ENCODE measurements around the gene HBD.

The HBD gene

DNA sequence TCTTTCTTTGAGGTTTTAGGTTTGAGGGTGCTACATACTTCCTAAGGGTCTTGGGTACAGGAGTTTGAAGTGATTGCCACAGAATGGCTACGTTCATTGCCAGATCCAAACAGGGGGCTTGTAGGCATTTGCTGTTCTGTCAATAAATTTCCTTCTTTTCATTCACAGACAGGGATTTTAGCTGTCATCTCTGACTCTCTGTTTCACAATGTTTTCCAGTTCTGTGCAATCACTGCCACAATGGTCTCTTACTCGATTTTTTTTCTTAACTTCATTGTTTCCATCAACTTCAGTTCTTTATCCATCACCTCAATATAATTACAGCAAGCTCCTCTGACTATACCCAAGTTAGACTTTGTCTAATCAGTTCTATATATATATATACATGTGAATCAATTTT, 6.2 kb upstream of the HBD start:
- no peak for DNase-seq (ENCODE audit: low read depth)
- TF ChIP-seq, protein P1, sequence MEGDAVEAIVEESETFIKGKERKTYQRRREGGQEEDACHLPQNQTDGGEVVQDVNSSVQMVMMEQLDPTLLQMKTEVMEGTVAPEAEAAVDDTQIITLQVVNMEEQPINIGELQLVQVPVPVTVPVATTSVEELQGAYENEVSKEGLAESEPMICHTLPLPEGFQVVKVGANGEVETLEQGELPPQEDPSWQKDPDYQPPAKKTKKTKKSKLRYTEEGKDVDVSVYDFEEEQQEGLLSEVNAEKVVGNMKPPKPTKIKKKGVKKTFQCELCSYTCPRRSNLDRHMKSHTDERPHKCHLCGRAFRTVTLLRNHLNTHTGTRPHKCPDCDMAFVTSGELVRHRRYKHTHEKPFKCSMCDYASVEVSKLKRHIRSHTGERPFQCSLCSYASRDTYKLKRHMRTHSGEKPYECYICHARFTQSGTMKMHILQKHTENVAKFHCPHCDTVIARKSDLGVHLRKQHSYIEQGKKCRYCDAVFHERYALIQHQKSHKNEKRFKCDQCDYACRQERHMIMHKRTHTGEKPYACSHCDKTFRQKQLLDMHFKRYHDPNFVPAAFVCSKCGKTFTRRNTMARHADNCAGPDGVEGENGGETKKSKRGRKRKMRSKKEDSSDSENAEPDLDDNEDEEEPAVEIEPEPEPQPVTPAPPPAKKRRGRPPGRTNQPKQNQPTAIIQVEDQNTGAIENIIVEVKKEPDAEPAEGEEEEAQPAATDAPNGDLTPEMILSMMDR (conservative IDR thresholded peaks at IDR 0.05; ENCODE audit: low read depth, low read length): no peak
- H3K4me3 ChIP-seq (ENCODE audit: low read depth, low read length): no peak overlapping the region

DNA sequence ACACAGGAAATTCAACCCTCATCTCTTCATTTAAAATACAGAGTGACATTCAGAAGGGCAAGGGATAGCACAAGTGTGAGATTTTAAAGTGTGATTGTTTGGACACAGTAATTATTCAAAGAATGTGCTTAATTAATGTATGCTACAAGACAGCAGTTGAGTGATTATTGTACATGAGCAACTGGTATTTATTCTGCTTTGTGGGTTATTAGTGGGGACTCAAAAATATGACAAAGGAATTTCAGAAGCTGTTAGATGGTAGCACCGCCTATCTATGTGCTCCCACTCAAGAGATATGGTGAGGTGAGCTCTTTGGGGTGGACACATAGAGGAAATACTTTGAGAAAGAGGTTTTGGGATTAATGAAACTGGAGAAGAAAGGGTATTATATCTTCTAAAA, 5.8 kb upstream of the HBD start:
- no peak for DNase-seq (ENCODE audit: low read depth)
- TF ChIP-seq, protein P1 (conservative IDR thresholded peaks at IDR 0.05; ENCODE audit: low read depth, low read length): no peak
- no peak overlapping the region for H3K4me3 ChIP-seq (ENCODE audit: low read depth, low read length)

DNA sequence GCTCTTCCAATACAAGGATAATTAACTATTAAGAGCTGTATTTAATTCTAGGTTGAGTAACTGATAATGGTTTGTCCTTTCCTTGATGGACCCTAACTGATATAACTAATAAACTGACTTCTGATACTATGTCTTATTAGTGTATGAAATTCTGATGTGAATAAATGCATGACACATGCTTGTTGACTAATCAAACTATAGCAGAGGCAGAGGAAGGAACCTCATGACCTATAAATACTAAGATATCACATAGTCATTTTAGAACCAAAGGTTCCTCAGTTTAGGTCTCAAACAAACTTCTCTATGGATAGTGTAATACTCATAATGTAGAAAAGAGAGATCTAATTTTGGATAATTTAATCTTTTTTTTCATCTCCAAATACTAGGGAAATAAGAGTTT, 4.8 kb upstream of the HBD start:
- TF ChIP-seq, protein P1 (conservative IDR thresholded peaks at IDR 0.05; ENCODE audit: low read depth, low read length): no peak
- no peak overlapping the region for H3K4me3 ChIP-seq (ENCODE audit: low read depth, low read length)
- DNase-seq (ENCODE audit: low read depth): no peak

DNA sequence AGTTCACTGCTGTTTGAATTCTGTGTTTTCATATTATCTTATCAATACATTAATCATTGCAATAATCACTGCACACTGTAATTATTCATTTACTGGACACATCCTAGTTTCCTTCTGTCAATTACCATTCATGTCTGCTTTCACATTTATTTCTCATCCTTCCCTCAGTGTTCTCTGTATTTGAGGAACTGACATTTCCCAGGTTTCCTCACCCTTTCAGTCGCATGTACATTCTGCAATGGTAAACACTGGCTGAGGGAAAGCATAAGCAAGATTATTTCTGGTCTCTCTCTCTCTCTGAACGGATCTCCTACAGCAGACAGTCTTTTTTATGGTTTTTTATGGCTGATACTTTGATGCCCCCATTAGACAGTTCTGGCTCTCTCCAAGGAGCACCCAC, 4.2 kb upstream of the HBD start:
- no peak overlapping the region for H3K4me3 ChIP-seq (ENCODE audit: low read depth, low read length)
- TF ChIP-seq, protein P1 (conservative IDR thresholded peaks at IDR 0.05; ENCODE audit: low read depth, low read length): no peak
- DNase-seq (ENCODE audit: low read depth): no peak

DNA sequence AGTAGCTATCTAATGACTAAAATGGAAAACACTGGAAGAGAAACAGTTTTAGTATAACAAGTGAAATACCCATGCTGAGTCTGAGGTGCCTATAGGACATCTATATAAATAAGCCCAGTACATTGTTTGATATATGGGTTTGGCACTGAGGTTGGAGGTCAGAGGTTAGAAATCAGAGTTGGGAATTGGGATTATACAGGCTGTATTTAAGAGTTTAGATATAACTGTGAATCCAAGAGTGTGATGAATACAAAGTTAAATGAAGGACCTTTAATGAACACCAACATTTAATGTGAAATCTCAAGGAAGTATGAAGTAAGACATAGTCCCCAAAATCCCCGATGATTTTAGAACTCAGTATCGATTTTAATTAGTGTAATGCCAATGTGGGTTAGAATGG, 3.1 kb upstream of the HBD start:
- no peak overlapping the region for H3K4me3 ChIP-seq (ENCODE audit: low read depth, low read length)
- DNase-seq (ENCODE audit: low read depth): no peak
- TF ChIP-seq, protein P1 (conservative IDR thresholded peaks at IDR 0.05; ENCODE audit: low read depth, low read length): no peak

DNA sequence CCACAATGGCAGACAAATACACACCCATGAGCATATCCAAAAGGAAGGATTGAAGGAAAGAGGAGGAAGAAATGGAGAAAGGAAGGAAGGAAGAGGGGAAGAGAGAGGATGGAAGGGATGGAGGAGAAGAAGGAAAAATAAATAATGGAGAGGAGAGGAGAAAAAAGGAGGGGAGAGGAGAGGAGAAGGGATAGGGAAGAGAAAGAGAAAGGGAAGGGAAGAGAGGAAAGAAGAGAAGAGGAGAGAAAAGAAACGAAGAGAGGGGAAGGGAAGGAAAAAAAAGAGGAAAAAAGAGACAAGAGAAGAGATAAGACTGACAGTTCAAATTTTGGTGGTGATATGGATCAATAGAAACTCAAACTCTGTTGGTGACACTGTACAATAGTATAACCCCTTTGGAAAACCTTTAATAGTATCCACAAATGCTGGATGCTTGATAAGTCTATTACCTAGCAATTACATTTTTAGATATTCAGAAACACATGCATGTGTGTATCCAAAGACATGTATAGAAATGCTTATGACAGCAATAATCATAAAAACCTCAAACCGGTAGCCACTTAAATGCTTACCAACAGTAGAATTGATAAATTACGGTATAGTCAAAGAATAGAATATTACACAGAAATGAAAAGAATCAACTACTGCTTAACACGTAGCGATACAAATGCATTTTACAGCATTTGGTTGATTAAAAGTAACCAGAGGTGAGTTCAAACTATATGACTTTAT, 1.2 kb upstream of the HBD start:
- TF ChIP-seq, protein P1 (conservative IDR thresholded peaks at IDR 0.05; ENCODE audit: low read depth, low read length): no peak
- DNase-seq (ENCODE audit: low read depth): no peak
- no peak overlapping the region for H3K4me3 ChIP-seq (ENCODE audit: low read depth, low read length)

DNA sequence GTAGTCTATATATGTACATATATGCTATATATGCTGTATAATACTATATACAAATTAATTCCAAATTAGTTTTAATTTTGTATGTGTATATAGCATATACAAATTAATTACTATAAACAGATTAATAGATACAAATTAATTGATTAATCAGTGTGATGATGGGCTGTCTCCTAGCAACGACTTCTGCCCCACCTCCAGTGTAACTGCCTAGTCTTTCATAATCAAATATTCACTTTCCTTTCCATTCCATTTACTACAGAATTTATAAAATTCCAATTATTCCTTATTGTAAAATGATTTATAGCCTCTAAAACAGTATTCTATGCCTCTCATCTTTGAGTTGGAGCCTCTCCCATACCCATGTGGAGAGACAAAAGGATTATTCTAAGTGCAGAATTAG, 976 bp downstream of the HBD start:
- H3K4me3 ChIP-seq (ENCODE audit: low read depth, low read length): no peak overlapping the region
- DNase-seq (ENCODE audit: low read depth): no peak
- TF ChIP-seq, protein P1 (conservative IDR thresholded peaks at IDR 0.05; ENCODE audit: low read depth, low read length): no peak

All from choroid plexus epithelial cell (primary cell).